DND-41 (cell line): ENCODE data around the gene RAD54L.
"Not testable (repeated sequence)": the region's sequence is repeated elsewhere in the genome, so short reads cannot be mapped to it uniquely, and the experiment has no call there.

Experiments used
- ATAC-seq: fragments of 200-7000 bp; cut with Tn5 transposase; 3 replicates; pipeline ENCODE4 v1.9.1; 2021; ENCODE audit warnings: low read depth; ENCODE audit not compliant: insufficient read depth
- DNase-seq: peaks from one replicate; pipeline ENCODE4 v3.0.0-alpha.2; 2020
- H2AFZ ChIP-seq: 2 replicates; pipeline ENCODE4 v1.6.0; 2012; ENCODE audit warnings: low read depth, low read length
- H3K27ac ChIP-seq: 2 replicates; pipeline ENCODE4 v1.5.1; 2012; ENCODE audit warnings: low read length, inconsistent platforms
- H3K27me3 ChIP-seq: fragments of 200-600 bp; sonication (generic); 2 replicates; pipeline ENCODE4 v1.6.0; 2012; ENCODE audit warnings: low read length, mild to moderate bottlenecking, inconsistent platforms; ENCODE audit not compliant: insufficient read depth, poor library complexity
- H3K36me3 ChIP-seq: 2 replicates; pipeline ENCODE4 v1.5.1; 2012; ENCODE audit warnings: low read length, inconsistent platforms; ENCODE audit not compliant: insufficient read depth
- H3K4me1 ChIP-seq: 2 replicates; pipeline ENCODE4 v1.5.1; 2012; ENCODE audit warnings: mild to moderate bottlenecking, low read length; ENCODE audit not compliant: insufficient read depth
- H3K4me2 ChIP-seq: 2 replicates; pipeline ENCODE4 v1.6.0; 2012; ENCODE audit warnings: mild to moderate bottlenecking, moderate library complexity, low read length, inconsistent platforms; ENCODE audit not compliant: insufficient read depth
- H3K4me3 ChIP-seq, 2 experiments: fragments of 200-600 bp in 1 of 2; shearing (Covaris generic) in 1 of 2; 2 replicates each; pipeline ENCODE4 v1.5.1; 2012 to 2016; ENCODE audit warnings: inconsistent platforms in 2 of 2, low read length in 2 of 2, mild to moderate bottlenecking in 2 of 2, low read depth in 1 of 2, moderate library complexity in 1 of 2
- H3K79me2 ChIP-seq: 2 replicates; pipeline ENCODE4 v1.6.0; 2012; ENCODE audit warnings: low read length, inconsistent platforms; ENCODE audit not compliant: insufficient read depth
- H3K9ac ChIP-seq: 2 replicates; pipeline ENCODE4 v1.6.0; 2012; ENCODE audit warnings: low read depth, mild to moderate bottlenecking, inconsistent platforms, low read length, moderate library complexity
- H3K9me3 ChIP-seq: 2 replicates; pipeline ENCODE4 v1.5.1; 2012; ENCODE audit warnings: low read length, moderate library complexity, mild to moderate bottlenecking, inconsistent platforms; ENCODE audit not compliant: insufficient read depth, severe bottlenecking
- H4K20me1 ChIP-seq: 2 replicates; pipeline ENCODE4 v1.6.0; 2012; ENCODE audit warnings: low read length; ENCODE audit not compliant: insufficient read depth
- CTCF ChIP-seq: IDR thresholded peaks from 2 replicates; pipeline ENCODE4 v1.5.1; 2012; ENCODE audit warnings: borderline replicate concordance, low read length, moderate library complexity, mild to moderate bottlenecking; ENCODE audit not compliant: poor library complexity, severe bottlenecking; ENCODE audit errors: extremely low read depth
- EZH2 ChIP-seq: IDR thresholded peaks from 3 replicates; pipeline ENCODE4 v1.6.1; 2012; ENCODE audit warnings: borderline replicate concordance, low read depth, mild to moderate bottlenecking, moderate library complexity, low read length, inconsistent platforms; ENCODE audit not compliant: severe bottlenecking

Gene RAD54L

GRCh38 chr1:46242918-46243317 lies 4.6 kb upstream of the RAD54L start:
- H3K79me2 ChIP-seq = peaks cover 7% of the 10 kb centered on the region
- no peak overlapping the region for H3K9ac ChIP-seq
- DNase-seq = no peak
- no peak overlapping the region for H3K4me3 ChIP-seq
- no peak overlapping the region for H2AFZ ChIP-seq
- no peaks in the 10 kb centered on the region for H3K27me3 ChIP-seq
- H3K4me1 ChIP-seq = peaks cover 13% of the 10 kb centered on the region
- TF ChIP-seq EZH2 (no peak), CTCF (no peak)
- no peak overlapping the region for H3K27ac ChIP-seq
- no peak for ATAC-seq
- no peaks in the 10 kb centered on the region for H3K9me3 ChIP-seq
- H3K4me2 ChIP-seq = no peak overlapping the region
- no peaks in the 10 kb centered on the region; the same call in 1 of the 2 replicates for H3K36me3 ChIP-seq
- H4K20me1 ChIP-seq = no peaks in the 10 kb centered on the region

DNA sequence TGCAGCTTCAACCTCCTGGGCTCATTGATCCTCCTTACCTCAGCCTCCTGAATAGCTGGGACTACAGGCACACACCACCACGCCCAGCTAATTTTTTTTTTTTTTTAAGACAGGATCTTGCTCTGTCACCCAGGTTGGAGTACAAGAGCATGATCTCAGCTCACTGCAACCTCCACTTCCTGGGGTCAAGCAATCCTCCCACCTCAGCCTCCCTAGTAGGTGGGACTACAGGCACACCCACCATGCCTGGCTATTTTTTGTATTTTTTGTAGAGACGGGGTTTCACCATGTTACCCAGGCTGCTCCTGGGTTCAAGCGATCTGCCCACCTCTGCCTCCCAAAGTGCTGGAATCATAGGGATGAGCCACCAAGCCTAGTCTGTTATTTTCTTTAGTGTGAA lies 3.7 kb upstream of the RAD54L start:
- Histone ChIP-seq H3K79me2 (peaks cover 16% of the 10 kb centered on the region), H3K4me1 (peaks cover 20% of the 10 kb centered on the region)
- not testable (repeated sequence) for H3K27me3 ChIP-seq, H3K4me2 ChIP-seq, DNase-seq, H3K9me3 ChIP-seq, H3K9ac ChIP-seq, H3K4me3 ChIP-seq, H3K36me3 ChIP-seq, H3K27ac ChIP-seq, ATAC-seq, H2AFZ ChIP-seq, H4K20me1 ChIP-seq

GRCh38 chr1:46244656-46245371 lies 2.7 kb upstream of the RAD54L start:
- no peak overlapping the region for H3K4me2 ChIP-seq
- no peaks in the 10 kb centered on the region for H3K27me3 ChIP-seq
- TF ChIP-seq CTCF (peak; percentile 57), EZH2 (no peak)
- DNase-seq = peak; percentile 35
- H3K36me3 ChIP-seq = peaks cover 16% of the 10 kb centered on the region
- peak overlapping the region; percentile 23 for H2AFZ ChIP-seq
- no peak overlapping the region for H3K4me3 ChIP-seq
- H4K20me1 ChIP-seq = peaks cover 16% of the 10 kb centered on the region; the same call in 1 of the 2 replicates
- no peak overlapping the region for H3K27ac ChIP-seq
- H3K9ac ChIP-seq = no peak overlapping the region
- peaks cover 26% of the 10 kb centered on the region for H3K79me2 ChIP-seq
- peaks cover 30% of the 10 kb centered on the region for H3K4me1 ChIP-seq
- H3K9me3 ChIP-seq = no peaks in the 10 kb centered on the region
- no peak for ATAC-seq

- H3K79me2 ChIP-seq = peaks cover 35% of the 10 kb centered on the region
- not testable (repeated sequence) for ATAC-seq, DNase-seq, H3K9me3 ChIP-seq, H3K27me3 ChIP-seq
- peaks cover 21% of the 10 kb centered on the region; the same call in 1 of the 2 replicates for H4K20me1 ChIP-seq
- H3K4me3 ChIP-seq = peak overlapping the region; percentile 29 to 64; a peak in 3 of 4 replicates
- H3K27ac ChIP-seq = peak overlapping the region; percentile 80
- peak overlapping the region; percentile 62 for H3K4me2 ChIP-seq
- peaks cover 36% of the 10 kb centered on the region for H3K4me1 ChIP-seq
- H3K36me3 ChIP-seq = peaks cover 27% of the 10 kb centered on the region
- H2AFZ ChIP-seq = peak overlapping the region; percentile 79
- H3K9ac ChIP-seq = peak overlapping the region; percentile 61
Measured at GRCh38 chr1:46246136-46246535, 1.4 kb upstream of the RAD54L start.
